ENCODE results near the gene MAN2A2. TPM values are rescaled to one million over a fixed set of nuclear protein-coding genes. Genes with fewer than 3 reads are reported as not detected.
A peak's percentile ranks its signal among the peaks of the same experiment; 100 is the strongest.

The MAN2A2 gene
- total RNA-seq, 4 donors from 2014 or later, result 76.2 to 188 (median 141) TPM

- H3K27ac ChIP-seq, result no peak overlapping the region
- peaks cover 0 to 72% (median 0%) of the 10 kb centered on the region in 3 donors for H3K36me3 ChIP-seq
- no peaks in the 10 kb centered on the region for H3K27me3 ChIP-seq
- H3K9me3 ChIP-seq, result no peaks in the 10 kb centered on the region
- TF ChIP-seq CTCF (IDR thresholded peaks at IDR 0.05) (no peak), POLR2A (IDR thresholded peaks at IDR 0.05) (no peak)
- peaks cover 0 to 19% (median 6%) of the 10 kb centered on the region in 4 donors for H3K4me1 ChIP-seq
- no peak overlapping the region for H3K4me3 ChIP-seq
- DNase-seq, result peak in 1 of 3 donors; percentile 7
Observed at GRCh38 chr15:90939756-90940155, 36.7 kb downstream of the MAN2A2 start.

GRCh38 chr15:90941038-90941437 is 37.9 kb downstream of the MAN2A2 start:
- peak in 1 of 3 donors; percentile 20 for DNase-seq

GRCh38 chr15:90942354-90943120 is 39.4 kb downstream of the MAN2A2 start:
- H3K9me3 ChIP-seq, result no peaks in the 10 kb centered on the region
- H3K4me3 ChIP-seq, result no peak overlapping the region
- no peaks in the 10 kb centered on the region for H3K27me3 ChIP-seq
- H3K4me1 ChIP-seq, result no peaks in the 10 kb centered on the region
- no peak for DNase-seq
- H3K27ac ChIP-seq, result no peak overlapping the region
- H3K36me3 ChIP-seq, result peaks cover 0 to 96% (median 0%) of the 10 kb centered on the region in 3 donors
- TF ChIP-seq CTCF (IDR thresholded peaks at IDR 0.05), result no peak
- no peak for TF ChIP-seq POLR2A (IDR thresholded peaks at IDR 0.05)

More at GRCh38 chr15:90941038-90941437, 37.9 kb downstream of the MAN2A2 start:
- Histone ChIP-seq H3K27me3 (no peaks in the 10 kb centered on the region), H3K4me1 (peaks cover 0 to 12% (median 3%) of the 10 kb centered on the region in 4 donors), H3K27ac (no peak overlapping the region), H3K4me3 (no peak overlapping the region), H3K36me3 (peaks cover 0 to 84% (median 0%) of the 10 kb centered on the region in 3 donors), H3K9me3 (no peaks in the 10 kb centered on the region)
- TF ChIP-seq CTCF (IDR thresholded peaks at IDR 0.05) (no peak), POLR2A (IDR thresholded peaks at IDR 0.05) (no peak)

- H3K27ac ChIP-seq, result no peak overlapping the region
- H3K27me3 ChIP-seq, result no peaks in the 10 kb centered on the region
- H3K36me3 ChIP-seq, result peaks cover 0 to 97% (median 0%) of the 10 kb centered on the region in 3 donors
Observed at GRCh38 chr15:90945091-90945490, 42.0 kb downstream of the MAN2A2 start.

GRCh38 chr15:90946538-90946937 is 43.4 kb downstream of the MAN2A2 start:
- H3K36me3 ChIP-seq, result peaks cover 0 to 97% (median 0%) of the 10 kb centered on the region in 3 donors
- no peak for DNase-seq

More at GRCh38 chr15:90945091-90945490, 42.0 kb downstream of the MAN2A2 start:
- no peak for DNase-seq
- no peaks in the 10 kb centered on the region for H3K4me1 ChIP-seq
- no peaks in the 10 kb centered on the region for H3K9me3 ChIP-seq
- H3K4me3 ChIP-seq, result no peak overlapping the region
- TF ChIP-seq CTCF (IDR thresholded peaks at IDR 0.05) (no peak), POLR2A (IDR thresholded peaks at IDR 0.05) (no peak)

More at GRCh38 chr15:90946538-90946937, 43.4 kb downstream of the MAN2A2 start:
- no peak overlapping the region for H3K27ac ChIP-seq
- H3K4me1 ChIP-seq, result no peaks in the 10 kb centered on the region
- H3K27me3 ChIP-seq, result no peaks in the 10 kb centered on the region
- no peaks in the 10 kb centered on the region for H3K9me3 ChIP-seq
- H3K4me3 ChIP-seq, result no peak overlapping the region
- TF ChIP-seq POLR2A (IDR thresholded peaks at IDR 0.05) (no peak), CTCF (IDR thresholded peaks at IDR 0.05) (no peak)

Data from Peyer's patch (tissue), 4 donors.